K562 (cell line): ENCODE data around the gene TMEM81.

Source experiments
- CEBPB ChIP-seq: fragments of 450-650 bp; IDR thresholded peaks from 2 replicates; pipeline ENCODE4 v1.6.1; 2016; ENCODE audit warnings: missing genetic modification characterization, missing compliant biosample characterization
- CTBP1 ChIP-seq: fragments of 450-650 bp; IDR thresholded peaks from 2 replicates; pipeline ENCODE4 v1.6.1; 2016; ENCODE audit warnings: borderline replicate concordance
- CTCF ChIP-seq, 3 experiments: IDR thresholded peaks in 2 of 3; conservative IDR thresholded peaks in 1 of 3; 2 replicates each; pipeline ENCODE4 v1.5.1; 2011 to 2012; ENCODE audit warnings: low read length in 3 of 3, mild to moderate bottlenecking in 3 of 3, control low read depth in 2 of 3, improper control_type of control experiment in 1 of 3, inconsistent platforms in 1 of 3, low read depth in 1 of 3, mixed read lengths in 1 of 3, moderate library complexity in 1 of 3; ENCODE audit not compliant: insufficient read depth in 2 of 3
- EZH2 ChIP-seq: IDR thresholded peaks from 2 replicates; pipeline ENCODE4 v1.6.1; 2012; ENCODE audit warnings: low read depth, mild to moderate bottlenecking, inconsistent platforms, low read length, borderline replicate concordance
- MEIS2 ChIP-seq: fragments of 450-650 bp; IDR thresholded peaks from 2 replicates; pipeline ENCODE4 v1.6.1; 2014; ENCODE audit warnings: mild to moderate bottlenecking; ENCODE audit not compliant: partially characterized antibody
- TBP ChIP-seq: optimal IDR thresholded peaks from 2 replicates; pipeline ENCODE3; 2011; ENCODE audit warnings: low read depth, low read length, improper control_type of control experiment
- TCF7 ChIP-seq: sonication (generic); IDR thresholded peaks from 2 replicates; pipeline ENCODE4 v1.6.1; 2016; ENCODE audit warnings: antibody characterized with exemption, borderline replicate concordance
- THRA ChIP-seq: fragments of 450-650 bp; IDR thresholded peaks from 2 replicates; pipeline ENCODE4 v1.6.1; 2017; ENCODE audit warnings: mild to moderate bottlenecking, moderate library complexity
- ZBTB26 ChIP-seq: fragments of 450-650 bp; formaldehyde crosslinking; IDR thresholded peaks from 2 replicates; pipeline ENCODE4 v1.4.0; 2022; ENCODE audit warnings: missing genetic modification characterization
- ZNF354B ChIP-seq: fragments of 250-450 bp; sonication (Bioruptor Pico); IDR thresholded peaks from 2 replicates; pipeline ENCODE4 v1.4.0; 2020
- ZNF609 ChIP-seq: sonication (generic); formaldehyde crosslinking; IDR thresholded peaks from 2 replicates; pipeline ENCODE4 v1.8.1; 2023; ENCODE audit warnings: missing genetic modification reagents, mild to moderate bottlenecking, borderline replicate concordance
- ZNF644 ChIP-seq: fragments of 200-800 bp; sonication (Bioruptor generic); IDR thresholded peaks from 2 replicates; pipeline ENCODE4 v1.6.1; 2016; ENCODE audit warnings: low read depth, missing genetic modification characterization, missing compliant biosample characterization

- TF ChIP-seq ZNF644 = no peak
- TF ChIP-seq THRA = no peak
- TF ChIP-seq CTBP1 = no peak
- TF ChIP-seq TBP = no peak
- no peak for TF ChIP-seq EZH2
- TF ChIP-seq TCF7 = no peak
- TF ChIP-seq CTCF (IDR thresholded peaks at IDR 0.05 in 2 of 3, conservative IDR thresholded peaks at IDR 0.05 in 1 of 3; ENCODE audit: insufficient read depth in 2 of 3, low read depth in 1 of 3, low read length in 3 of 3) = no peak
- no peak for TF ChIP-seq MEIS2
- no peak for TF ChIP-seq ZNF609 (CRISPR knock-in tag)
- no peak for TF ChIP-seq ZNF354B (CRISPR knock-in tag)
- TF ChIP-seq ZBTB26 (CRISPR knock-in tag) = no peak
- no peak for TF ChIP-seq CEBPB
Observed at GRCh38 chr1:205076245-205076761, 8.0 kb downstream of the TMEM81 start.
